GM12801 (cell line): Measurements from ENCODE around the gene SARS1.

Experiments used
- CTCF ChIP-seq: IDR thresholded peaks from one replicate; pipeline ENCODE4 v1.5.1; 2011; ENCODE audit warnings: control low read depth; ENCODE audit not compliant: insufficient read length; ENCODE audit errors: extremely low read depth

The SARS1 gene

GRCh38 chr1:109181807-109182163, 31.9 kb upstream of the SARS1 start:
- no peak for TF ChIP-seq CTCF

- no peak for TF ChIP-seq CTCF
Measured at GRCh38 chr1:109183058-109183738, 30.5 kb upstream of the SARS1 start.

DNA sequence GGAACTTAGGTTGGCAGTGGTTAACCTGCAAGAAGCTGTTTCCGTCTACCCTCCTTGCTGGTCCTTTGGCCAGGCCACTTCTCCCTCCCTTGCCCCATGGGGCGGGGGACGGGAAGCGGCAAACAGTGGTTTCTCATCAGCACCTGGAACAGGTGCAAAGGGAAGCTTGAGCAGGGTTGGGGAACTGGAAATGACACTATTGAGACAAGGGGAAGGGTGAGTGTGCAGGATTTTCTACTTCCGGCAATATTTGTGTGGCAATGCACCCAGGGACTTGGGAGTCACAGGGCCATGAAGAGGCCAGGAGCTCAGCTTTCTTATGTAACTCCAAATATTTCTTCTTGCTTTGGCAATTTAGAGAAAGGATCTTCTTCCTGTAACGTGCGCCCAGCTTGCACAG, 29.0 kb upstream of the SARS1 start:
- TF ChIP-seq CTCF, result no peak

GRCh38 chr1:109185357-109185756, 28.4 kb upstream of the SARS1 start:
- TF ChIP-seq CTCF, result no peak

GRCh38 chr1:109185990-109186732, 27.6 kb upstream of the SARS1 start:
- TF ChIP-seq CTCF, result no peak

- TF ChIP-seq CTCF, result no peak
Measured at GRCh38 chr1:109186733-109187086, 27.0 kb upstream of the SARS1 start.

DNA sequence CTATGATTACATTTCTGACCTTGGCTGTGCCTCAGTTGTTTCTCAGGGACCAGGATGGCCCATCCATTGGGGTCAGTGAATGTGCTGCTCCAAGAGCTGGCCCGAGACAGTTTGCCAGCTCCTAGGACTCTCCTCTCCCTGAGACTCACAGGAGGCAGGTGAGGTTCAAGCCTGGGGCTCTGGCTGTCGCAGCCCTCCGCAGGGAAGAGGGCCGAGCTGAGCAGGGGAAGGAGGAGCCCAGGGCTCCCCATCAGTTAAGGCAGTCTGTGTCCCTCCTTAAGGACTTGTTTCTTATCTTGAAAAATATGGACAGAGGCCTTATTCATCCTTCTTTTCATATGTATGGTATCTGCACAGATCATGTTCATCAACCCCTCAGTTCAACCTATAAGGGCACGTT, 26.6 kb upstream of the SARS1 start:
- no peak for TF ChIP-seq CTCF
